ENCODE results near the gene YY1.

- TF ChIP-seq CTCF (IDR thresholded peaks at IDR 0.05; ENCODE audit: borderline replicate concordance, extremely low read depth, low read length, poor library complexity, severe bottlenecking) = no peak
- TF ChIP-seq EZH2 (IDR thresholded peaks at IDR 0.05; ENCODE audit: borderline replicate concordance, low read depth, low read length, severe bottlenecking) = no peak
Measured at GRCh38 chr14:100240668-100241032, 1.7 kb downstream of the YY1 start.
